ENCODE measurements around the gene UBAP1. TPM values are rescaled to one million over a fixed set of nuclear protein-coding genes. Genes with fewer than 3 reads are reported as not detected.
"Not testable (repeated sequence)": the region's sequence is repeated elsewhere in the genome, so short reads cannot be mapped to it uniquely, and the experiment has no call there.

The UBAP1 gene
- total RNA-seq (10 to 100 TPM; 43.6 to 51.1 (median 46.6) TPM), polyA plus RNA-seq (31.2 TPM)
- long read RNA-seq, donor 1, transcript UBAP1-201 (7 exons, 2,735 nt), result major isoform, 61 of 101 reads
- long read RNA-seq, donor 1, partial matches to known transcripts, result 7 of 101 reads
- long read RNA-seq, donor 1, other reads (novel, unspliced or antisense), result 27 of 101 reads
- long read RNA-seq, donor 2, transcript UBAP1-201 (7 exons, 2,735 nt), result major isoform, 26 of 40 reads
- long read RNA-seq, donor 2, partial matches to known transcripts, result 3 of 40 reads
- long read RNA-seq, donor 2, other reads (novel, unspliced or antisense), result 8 of 40 reads
- long read RNA-seq, donor 3, transcript UBAP1-201 (7 exons, 2,735 nt), result major isoform, 183 of 243 reads
- long read RNA-seq, donor 3, transcript UBAP1-204 (6 exons, 2,029 nt), result minor isoform, 9 of 243 reads
- long read RNA-seq, donor 3, partial matches to known transcripts, result 28 of 243 reads
- long read RNA-seq, donor 3, other reads (novel, unspliced or antisense), result 23 of 243 reads
- long read RNA-seq, donor 4, transcript UBAP1-201 (7 exons, 2,735 nt), result major isoform, 44 of 61 reads
- long read RNA-seq, donor 4, partial matches to known transcripts, result 5 of 61 reads
- long read RNA-seq, donor 4, other reads (novel, unspliced or antisense), result 7 of 61 reads

DNA sequence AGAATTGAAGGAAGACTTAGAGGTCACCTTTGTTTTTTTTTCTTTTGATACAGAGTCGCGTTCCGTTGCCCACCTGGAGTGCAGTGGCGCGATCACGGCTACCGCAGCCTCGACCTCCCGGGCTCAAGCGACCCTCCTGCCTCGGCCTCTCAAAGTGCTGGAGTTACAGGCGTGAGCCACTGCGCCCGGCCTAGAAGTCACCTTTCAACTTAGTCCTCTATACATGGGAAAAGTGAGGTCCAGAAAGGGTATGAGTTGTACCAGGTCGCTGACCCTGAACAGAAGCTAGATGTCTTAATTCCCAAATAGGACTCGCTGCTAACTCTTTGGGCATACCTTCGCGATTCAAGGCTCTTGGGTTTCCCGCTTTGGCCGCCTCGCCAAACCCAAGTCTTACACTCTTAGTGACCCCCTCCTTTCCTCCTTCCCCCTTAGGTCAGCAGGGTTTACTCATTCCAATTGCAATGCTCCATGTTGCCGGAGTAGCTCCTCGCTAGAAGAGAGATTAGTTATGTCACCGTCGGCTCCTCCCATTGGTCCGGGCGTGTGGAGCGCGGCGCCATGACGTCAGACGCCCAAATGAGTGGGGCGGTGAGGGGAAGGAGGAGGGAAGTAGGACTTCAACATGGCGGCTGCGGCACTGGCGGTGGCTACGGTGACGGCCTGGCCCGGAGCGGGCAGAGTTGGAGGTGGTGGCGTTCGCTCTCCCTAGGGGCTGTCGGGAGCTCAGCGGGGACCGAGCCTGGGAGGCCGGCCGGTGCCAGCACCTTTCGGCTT lies at the start of gene UBAP1:
Gene UBAP1, plus strand, starts transcription at position 608 of the 777 bp plus-strand sequence. CDS start 41,872 bp downstream, outside the sequence.
- no peaks in the 10 kb centered on the region for H3K27me3 ChIP-seq (ENCODE audit: control insufficient read depth, insufficient read depth)
- no peaks in the 10 kb centered on the region for H3K4me1 ChIP-seq (ENCODE audit: control insufficient read depth, insufficient read depth, low read length)
- DNase-seq (peak; percentile 97 to 98 (median 98)), ATAC-seq (peak; percentile 99 to 100)
- no peaks in the 10 kb centered on the region for H3K9me3 ChIP-seq (ENCODE audit: control insufficient read depth, low read length)
- peak within 1 kb of the TSS; percentile 86 for H3K27ac ChIP-seq (ENCODE audit: low read length)
- H3K4me3 ChIP-seq (ENCODE audit: low read length), result peak within 1 kb of the TSS; percentile 72
- intact Hi-C loops (cut with DNase I), result loop anchor here in 1 of 4 donors (10.0 kb wide), 1 partner anchor 76 kb away; no protein-coding TSS in a partner anchor
- WGBS, result under 1% methylated on average over 48 of the region's 48 CpGs

DNA sequence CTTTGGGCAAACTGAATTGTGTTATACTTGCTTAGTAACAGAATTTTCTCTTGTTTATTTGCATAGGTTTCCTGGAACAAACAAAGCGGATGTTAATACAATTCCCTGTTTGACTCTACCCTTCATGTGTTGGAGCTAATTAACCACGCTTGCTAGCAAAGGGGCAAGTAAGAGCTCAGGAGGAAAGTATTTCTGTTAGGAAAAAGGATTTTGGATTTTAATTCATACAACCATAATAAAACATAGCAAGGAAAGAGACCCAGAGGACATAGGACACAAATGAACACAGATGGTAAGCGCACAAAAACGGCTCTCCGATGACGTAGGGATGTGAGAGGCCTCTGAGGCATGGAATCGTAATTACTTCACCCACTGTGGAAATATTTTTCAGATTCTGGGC lies 47.3 kb upstream of the UBAP1 start:
- Histone ChIP-seq H3K4me3 (ENCODE audit: low read length) (no peak overlapping the region), H3K27me3 (ENCODE audit: control insufficient read depth, insufficient read depth) (no peaks in the 10 kb centered on the region), H3K9me3 (ENCODE audit: control insufficient read depth, low read length) (no peaks in the 10 kb centered on the region), H3K27ac (ENCODE audit: low read length) (no peak overlapping the region), H3K4me1 (ENCODE audit: control insufficient read depth, insufficient read depth, low read length) (no peaks in the 10 kb centered on the region)
- DNase-seq, result no peak
- ATAC-seq, result no peak
- intact Hi-C loops (cut with DNase I), result no loop called here
- WGBS, result 94% methylated on average over 7 of the region's 7 CpGs

DNA sequence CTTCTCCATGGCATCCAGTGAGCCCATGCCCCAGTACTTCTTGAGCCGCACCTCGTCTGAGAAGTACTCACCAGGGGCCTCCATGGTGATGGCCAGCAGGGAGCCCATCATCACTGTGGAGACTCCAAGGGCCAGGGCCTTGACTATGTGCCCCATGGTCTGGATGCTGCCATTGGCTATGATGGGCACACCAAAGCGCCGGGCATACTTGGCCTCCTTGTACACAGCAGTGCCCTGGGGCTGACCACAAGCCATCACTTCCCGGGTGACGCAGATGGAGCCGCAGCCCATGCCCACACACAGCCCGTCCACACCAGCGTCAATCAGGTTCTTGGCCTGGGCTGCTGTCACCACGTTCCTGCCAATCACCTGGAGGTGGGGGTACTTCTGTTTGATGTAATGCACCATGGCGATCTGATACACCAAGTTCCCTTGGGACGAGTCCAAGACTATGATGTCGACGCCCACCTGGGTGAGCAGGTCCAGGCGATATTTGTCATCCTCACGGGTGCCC lies 45.4 kb upstream of the UBAP1 start:
- DNase-seq (no peak), ATAC-seq (no peak)
- intact Hi-C loops (cut with DNase I), result no loop called here
- no peak overlapping the region for H3K27ac ChIP-seq (ENCODE audit: low read length)
- no peaks in the 10 kb centered on the region for H3K9me3 ChIP-seq (ENCODE audit: control insufficient read depth, low read length)
- no peaks in the 10 kb centered on the region for H3K27me3 ChIP-seq (ENCODE audit: control insufficient read depth, insufficient read depth)
- 87% methylated on average over 16 of the region's 16 CpGs for WGBS
- H3K4me1 ChIP-seq (ENCODE audit: control insufficient read depth, insufficient read depth, low read length), result no peaks in the 10 kb centered on the region
- no peak overlapping the region for H3K4me3 ChIP-seq (ENCODE audit: low read length)

GRCh38 chr9:34134521-34134920 lies 44.3 kb upstream of the UBAP1 start:
- Histone ChIP-seq H3K27ac (ENCODE audit: low read length) (no peak overlapping the region), H3K27me3 (ENCODE audit: control insufficient read depth, insufficient read depth) (no peaks in the 10 kb centered on the region), H3K4me3 (ENCODE audit: low read length) (no peak overlapping the region), H3K9me3 (ENCODE audit: control insufficient read depth, low read length) (no peaks in the 10 kb centered on the region), H3K4me1 (ENCODE audit: control insufficient read depth, insufficient read depth, low read length) (no peaks in the 10 kb centered on the region)
- DNase-seq (no peak), ATAC-seq (no peak)
- 93% methylated on average over 30 of the region's 30 CpGs for WGBS
- intact Hi-C loops (cut with DNase I), result no loop called here

DNA sequence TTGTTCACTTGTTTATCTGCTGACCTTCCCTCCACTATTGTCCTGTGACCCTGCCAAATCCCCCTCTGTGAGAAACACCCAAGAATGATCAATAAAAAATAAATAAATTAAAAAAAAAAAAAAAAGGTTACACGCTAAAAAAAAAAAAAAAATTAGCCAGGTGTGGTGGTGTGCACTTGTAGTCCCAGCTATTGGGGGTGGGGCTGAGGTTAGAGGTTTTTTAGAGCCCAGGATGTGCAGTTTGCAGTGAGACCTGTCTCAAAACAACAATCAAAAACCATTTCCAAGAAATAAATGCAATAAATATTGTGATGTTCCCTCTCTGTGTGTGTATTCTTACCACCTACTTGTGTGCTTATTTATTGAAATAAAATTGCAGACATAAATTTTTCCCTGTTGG lies 40.2 kb upstream of the UBAP1 start:
- DNase-seq; H3K27me3 ChIP-seq (ENCODE audit: control insufficient read depth, insufficient read depth); H3K4me1 ChIP-seq (ENCODE audit: control insufficient read depth, insufficient read depth, low read length); ATAC-seq; H3K4me3 ChIP-seq (ENCODE audit: low read length); H3K9me3 ChIP-seq (ENCODE audit: control insufficient read depth, low read length); intact Hi-C loops (cut with DNase I); H3K27ac ChIP-seq (ENCODE audit: low read length): not testable (repeated sequence)
- WGBS, result 92% methylated on average over 1 of the region's 1 CpG

GRCh38 chr9:34139477-34140146 lies 39.2 kb upstream of the UBAP1 start:
- Histone ChIP-seq H3K4me1 (ENCODE audit: control insufficient read depth, insufficient read depth, low read length) (no peaks in the 10 kb centered on the region), H3K27ac (ENCODE audit: low read length) (no peak overlapping the region), H3K27me3 (ENCODE audit: control insufficient read depth, insufficient read depth) (no peaks in the 10 kb centered on the region), H3K9me3 (ENCODE audit: control insufficient read depth, low read length) (no peaks in the 10 kb centered on the region), H3K4me3 (ENCODE audit: low read length) (no peak overlapping the region)
- peak; percentile 66 to 77 (median 69) for DNase-seq
- ATAC-seq, result peak; percentile 97 to 98
- WGBS, result 65% methylated on average over 5 of the region's 5 CpGs
- intact Hi-C loops (cut with DNase I), result no loop called here

DNA sequence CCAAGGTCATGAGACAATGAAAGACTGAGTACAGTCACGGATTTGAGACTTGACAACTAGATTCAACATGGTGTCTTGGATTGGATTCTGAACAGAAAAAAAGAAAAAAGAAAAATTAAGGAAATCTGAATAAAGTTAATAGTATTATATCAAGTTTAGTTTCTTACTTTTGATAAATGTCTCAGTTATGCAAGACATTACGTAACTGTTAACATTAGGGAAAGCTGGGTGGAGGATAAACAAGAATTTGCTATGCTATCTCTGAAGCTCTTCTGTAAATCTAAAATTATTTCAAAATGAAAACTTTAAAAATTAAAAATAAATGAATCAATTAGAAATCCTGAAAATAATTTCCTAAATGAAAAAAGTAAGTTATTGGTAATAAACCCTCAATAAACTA lies 38.0 kb upstream of the UBAP1 start:
- H3K4me1 ChIP-seq (ENCODE audit: control insufficient read depth, insufficient read depth, low read length), result no peaks in the 10 kb centered on the region
- intact Hi-C loops (cut with DNase I), result no loop called here
- H3K9me3 ChIP-seq (ENCODE audit: control insufficient read depth, low read length), result no peaks in the 10 kb centered on the region
- no peak overlapping the region for H3K4me3 ChIP-seq (ENCODE audit: low read length)
- DNase-seq, result no peak
- WGBS, result 69% methylated on average over 2 of the region's 2 CpGs
- no peaks in the 10 kb centered on the region for H3K27me3 ChIP-seq (ENCODE audit: control insufficient read depth, insufficient read depth)
- no peak overlapping the region for H3K27ac ChIP-seq (ENCODE audit: low read length)
- no peak for ATAC-seq

GRCh38 chr9:34143116-34143515 lies 35.7 kb upstream of the UBAP1 start:
- 56% methylated on average over 2 of the region's 2 CpGs for WGBS
- H3K4me3 ChIP-seq (ENCODE audit: low read length), result no peak overlapping the region
- H3K27ac ChIP-seq (ENCODE audit: low read length), result no peak overlapping the region
- H3K9me3 ChIP-seq (ENCODE audit: control insufficient read depth, low read length), result no peaks in the 10 kb centered on the region
- intact Hi-C loops (cut with DNase I), result no loop called here
- ATAC-seq (no peak), DNase-seq (no peak)
- H3K27me3 ChIP-seq (ENCODE audit: control insufficient read depth, insufficient read depth), result no peaks in the 10 kb centered on the region
- no peaks in the 10 kb centered on the region for H3K4me1 ChIP-seq (ENCODE audit: control insufficient read depth, insufficient read depth, low read length)

- no peaks in the 10 kb centered on the region for H3K27me3 ChIP-seq (ENCODE audit: control insufficient read depth, insufficient read depth)
- H3K4me3 ChIP-seq (ENCODE audit: low read length), result no peak overlapping the region
- H3K4me1 ChIP-seq (ENCODE audit: control insufficient read depth, insufficient read depth, low read length), result no peaks in the 10 kb centered on the region
- H3K9me3 ChIP-seq (ENCODE audit: control insufficient read depth, low read length), result no peaks in the 10 kb centered on the region
- no peak for DNase-seq
- WGBS, result 59% methylated on average over 3 of the region's 3 CpGs
- ATAC-seq, result no peak
- no peak overlapping the region for H3K27ac ChIP-seq (ENCODE audit: low read length)
- intact Hi-C loops (cut with DNase I), result no loop called here
Measured at GRCh38 chr9:34145165-34145564, 33.7 kb upstream of the UBAP1 start.

DNA sequence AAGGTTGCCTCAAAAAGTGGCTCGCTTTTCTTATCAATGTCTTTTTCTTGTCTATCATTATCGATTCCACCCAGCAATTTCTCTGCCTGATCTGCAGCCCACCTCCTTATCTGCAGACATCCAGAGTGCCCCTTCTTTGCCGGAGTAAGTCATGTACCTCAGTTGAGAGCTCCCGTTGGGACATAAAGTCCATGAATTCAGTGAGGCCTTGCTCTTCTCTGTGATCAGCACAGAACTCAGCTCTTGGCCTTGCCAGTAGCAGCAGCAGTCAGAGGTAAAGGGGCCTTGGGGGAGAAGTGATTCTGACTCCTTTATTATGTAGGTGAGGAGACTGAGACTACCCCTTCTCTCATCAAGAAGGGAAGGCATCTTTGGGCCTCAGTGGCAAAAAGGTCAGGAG lies 27.4 kb upstream of the UBAP1 start:
- Histone ChIP-seq H3K4me3 (ENCODE audit: low read length) (no peak overlapping the region), H3K27ac (ENCODE audit: low read length) (no peak overlapping the region), H3K9me3 (ENCODE audit: control insufficient read depth, low read length) (no peaks in the 10 kb centered on the region), H3K27me3 (ENCODE audit: control insufficient read depth, insufficient read depth) (no peaks in the 10 kb centered on the region), H3K4me1 (ENCODE audit: control insufficient read depth, insufficient read depth, low read length) (no peaks in the 10 kb centered on the region)
- intact Hi-C loops (cut with DNase I), result no loop called here
- whole genome bisulfite sequencing, result 76% methylated on average over 4 of the region's 4 CpGs
- DNase-seq, result no peak
- ATAC-seq, result no peak
